Measurements from ENCODE around the gene DPYSL3.

DNA sequence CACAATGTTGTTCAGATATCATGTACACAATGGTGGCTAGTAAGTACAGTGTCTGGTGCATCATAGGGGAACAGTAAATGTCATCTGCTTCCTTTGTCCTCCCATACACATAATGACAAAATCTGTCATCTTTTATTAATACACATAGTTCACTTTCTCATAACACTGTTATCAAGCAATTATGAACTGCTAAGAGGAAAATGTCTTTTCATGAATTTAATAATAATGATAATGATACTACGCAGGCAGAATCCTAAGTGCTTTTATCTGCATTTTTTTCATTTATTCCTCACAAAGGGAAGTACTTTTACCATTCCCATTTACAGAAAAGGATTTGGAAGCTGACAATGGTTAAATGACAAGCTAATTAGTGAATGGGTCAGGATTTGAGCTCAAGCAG is 35.7 kb downstream of the DPYSL3 start:
- TF ChIP-seq, protein P1, sequence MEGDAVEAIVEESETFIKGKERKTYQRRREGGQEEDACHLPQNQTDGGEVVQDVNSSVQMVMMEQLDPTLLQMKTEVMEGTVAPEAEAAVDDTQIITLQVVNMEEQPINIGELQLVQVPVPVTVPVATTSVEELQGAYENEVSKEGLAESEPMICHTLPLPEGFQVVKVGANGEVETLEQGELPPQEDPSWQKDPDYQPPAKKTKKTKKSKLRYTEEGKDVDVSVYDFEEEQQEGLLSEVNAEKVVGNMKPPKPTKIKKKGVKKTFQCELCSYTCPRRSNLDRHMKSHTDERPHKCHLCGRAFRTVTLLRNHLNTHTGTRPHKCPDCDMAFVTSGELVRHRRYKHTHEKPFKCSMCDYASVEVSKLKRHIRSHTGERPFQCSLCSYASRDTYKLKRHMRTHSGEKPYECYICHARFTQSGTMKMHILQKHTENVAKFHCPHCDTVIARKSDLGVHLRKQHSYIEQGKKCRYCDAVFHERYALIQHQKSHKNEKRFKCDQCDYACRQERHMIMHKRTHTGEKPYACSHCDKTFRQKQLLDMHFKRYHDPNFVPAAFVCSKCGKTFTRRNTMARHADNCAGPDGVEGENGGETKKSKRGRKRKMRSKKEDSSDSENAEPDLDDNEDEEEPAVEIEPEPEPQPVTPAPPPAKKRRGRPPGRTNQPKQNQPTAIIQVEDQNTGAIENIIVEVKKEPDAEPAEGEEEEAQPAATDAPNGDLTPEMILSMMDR (IDR thresholded peaks at IDR 0.05): no peak
- TF ChIP-seq POLR2A (IDR thresholded peaks at IDR 0.05): no peak

All from body of pancreas (tissue), 4 donors.